NCI-H524 (cell line): ENCODE data around the gene CCDC91.
"Not testable (repeated sequence)": the region's sequence is repeated elsewhere in the genome, so short reads cannot be mapped to it uniquely, and the experiment has no call there.

Experiments used
- DNase-seq, 2 experiments: peaks; one replicate each; lab custom pipeline; 2025; lab: John Stamatoyannopoulos, UW

The CCDC91 gene

GRCh38 chr12:28290262-28290661 is 100.0 kb downstream of the CCDC91 start:
- DNase-seq: no peak

DNA sequence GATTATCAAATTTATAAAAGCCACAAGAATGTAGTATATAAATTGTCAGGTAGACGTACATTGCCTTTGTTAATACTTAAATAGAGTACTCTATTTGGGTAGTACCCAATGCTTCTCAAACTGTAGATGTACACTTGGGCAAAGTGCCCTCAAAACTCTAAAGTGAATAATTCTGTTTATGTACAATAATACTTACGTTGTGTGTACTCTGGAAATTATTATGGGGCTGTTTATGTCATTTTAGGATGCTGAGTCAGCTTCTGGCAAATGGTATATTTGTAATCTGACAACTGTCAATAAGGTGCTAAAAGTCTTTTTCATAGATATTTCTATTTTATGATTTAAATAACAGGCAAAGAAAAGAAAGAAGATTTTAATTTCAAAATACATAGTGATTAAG is 102.4 kb downstream of the CCDC91 start:
- DNase-seq: no peak

DNA sequence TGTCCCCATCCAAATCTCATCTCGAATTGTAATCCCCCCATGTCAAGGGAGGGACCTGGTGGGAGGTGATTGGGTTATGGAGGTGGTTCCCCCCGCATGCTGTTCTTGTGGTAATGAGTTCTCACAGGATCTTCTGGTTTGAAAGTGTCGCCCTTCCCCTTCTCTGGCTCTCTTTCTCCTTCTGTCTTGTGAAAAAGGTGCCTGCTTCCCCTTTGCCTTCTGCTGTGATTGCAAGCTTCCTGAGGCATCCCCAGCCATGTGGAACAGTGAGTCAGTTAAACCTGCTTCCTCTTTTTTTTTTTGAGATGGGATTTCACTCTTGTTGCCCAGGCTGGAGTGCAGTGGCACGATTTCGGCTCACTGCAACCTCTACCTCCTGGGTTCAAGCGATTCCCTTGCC is 104.0 kb downstream of the CCDC91 start:
- no peak for DNase-seq

- no peak for DNase-seq
These were observed 106.0 kb downstream of the CCDC91 start for GRCh38 chr12:28296287-28296686.

GRCh38 chr12:28303192-28303591 is 112.9 kb downstream of the CCDC91 start:
- DNase-seq: no peak

DNA sequence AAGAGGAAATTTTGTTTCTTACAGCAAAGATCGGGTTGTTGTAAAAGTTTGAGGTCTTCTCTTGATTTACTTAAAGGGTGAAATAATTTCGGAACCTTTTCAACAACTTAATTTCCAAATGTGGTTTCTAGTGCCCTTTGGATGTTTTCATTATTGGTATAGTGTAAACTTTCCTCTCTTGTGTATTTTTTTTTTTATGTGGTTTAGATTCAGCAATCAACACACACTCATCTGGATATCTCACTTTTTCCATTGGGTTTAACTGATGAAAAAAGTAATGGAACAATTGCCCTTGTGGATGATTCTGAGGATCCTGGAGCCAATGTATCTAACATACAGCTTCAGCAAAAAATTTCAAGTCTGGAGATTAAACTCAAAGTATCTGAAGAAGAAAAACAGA is 116.3 kb downstream of the CCDC91 start:
- no peak for DNase-seq

DNA sequence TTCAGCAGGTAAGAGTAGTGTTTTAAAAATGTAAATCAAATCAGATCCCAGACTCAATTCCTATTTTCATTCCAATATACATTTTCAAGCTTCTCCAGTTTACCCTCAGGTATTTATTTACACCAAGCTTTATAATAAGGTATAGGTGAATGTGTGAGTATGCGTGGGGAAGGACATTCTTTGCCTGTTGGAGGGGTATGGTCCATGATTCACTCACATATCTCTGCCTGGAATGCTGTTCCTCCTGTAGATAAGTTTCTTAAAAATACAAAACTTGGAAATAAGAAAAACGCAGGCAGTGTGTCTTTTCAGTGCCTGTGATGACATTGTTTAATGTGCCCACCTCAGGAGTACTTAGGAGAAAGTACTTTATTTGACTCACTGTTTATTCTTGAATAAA is 118.6 kb downstream of the CCDC91 start:
- DNase-seq: no peak

DNA sequence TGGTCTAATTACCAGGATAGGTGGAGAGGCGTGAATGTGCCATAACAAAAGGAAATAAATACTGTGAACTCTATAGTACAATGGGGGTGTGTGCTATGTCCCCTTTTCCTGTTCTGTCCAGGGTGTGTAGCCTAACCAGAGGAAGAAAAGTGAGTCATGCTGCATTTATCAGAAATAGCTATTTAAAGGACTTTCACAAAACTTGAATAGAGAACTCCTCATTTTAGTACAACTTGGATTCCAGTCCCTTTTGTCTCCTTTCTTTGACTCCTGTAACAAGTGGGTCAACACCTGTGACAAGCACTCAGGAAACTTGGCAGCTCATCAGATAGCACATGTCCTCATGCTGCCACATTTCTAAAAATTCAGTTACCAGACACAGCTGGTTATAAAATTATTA is 123.4 kb downstream of the CCDC91 start:
- DNase-seq: peak in 1 of 2 experiments; percentile 9

- no peak for DNase-seq
These were observed 125.8 kb downstream of the CCDC91 start for GRCh38 chr12:28316049-28316448.

DNA sequence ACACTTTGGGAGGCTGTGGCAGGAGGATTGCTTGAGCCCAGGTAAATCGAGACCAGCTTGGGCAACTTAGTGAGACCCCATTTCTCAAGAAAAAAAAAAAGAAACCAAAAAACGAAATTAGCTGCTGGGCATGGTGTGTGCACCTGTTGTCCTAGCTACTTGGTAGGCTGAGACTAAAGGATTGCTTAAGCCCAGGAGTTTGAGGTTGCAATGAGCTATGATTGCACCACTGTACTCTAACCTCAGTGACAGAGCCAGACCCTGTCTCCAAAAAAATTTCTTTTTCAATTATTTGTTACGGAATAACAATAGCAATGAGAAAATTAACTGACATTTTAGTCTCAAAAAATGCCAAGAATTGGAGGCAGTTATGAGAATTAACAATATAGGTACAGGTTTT is 128.0 kb downstream of the CCDC91 start:
- no peak for DNase-seq

- no peak for DNase-seq
These were observed 130.1 kb downstream of the CCDC91 start for GRCh38 chr12:28320353-28320752.

DNA sequence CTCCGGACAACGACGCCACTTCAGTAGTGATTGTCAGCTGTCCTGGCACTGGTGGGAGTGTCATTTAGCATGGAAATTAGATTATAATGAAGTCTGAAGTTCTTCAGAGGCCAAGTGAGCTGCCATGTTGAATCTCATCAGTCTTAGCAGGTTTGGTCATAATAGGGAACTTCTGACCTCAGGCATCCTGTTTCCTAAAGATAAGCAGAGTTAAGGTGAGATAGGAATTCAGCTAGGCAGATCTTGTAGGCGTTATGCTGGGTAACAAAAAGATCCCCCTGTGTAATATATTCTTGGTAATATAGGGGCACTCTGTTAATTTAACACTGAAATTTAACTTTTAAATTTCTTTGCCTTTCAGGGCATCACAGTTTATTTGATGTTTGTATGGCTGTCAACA is 137.5 kb downstream of the CCDC91 start:
- DNase-seq: no peak

DNA sequence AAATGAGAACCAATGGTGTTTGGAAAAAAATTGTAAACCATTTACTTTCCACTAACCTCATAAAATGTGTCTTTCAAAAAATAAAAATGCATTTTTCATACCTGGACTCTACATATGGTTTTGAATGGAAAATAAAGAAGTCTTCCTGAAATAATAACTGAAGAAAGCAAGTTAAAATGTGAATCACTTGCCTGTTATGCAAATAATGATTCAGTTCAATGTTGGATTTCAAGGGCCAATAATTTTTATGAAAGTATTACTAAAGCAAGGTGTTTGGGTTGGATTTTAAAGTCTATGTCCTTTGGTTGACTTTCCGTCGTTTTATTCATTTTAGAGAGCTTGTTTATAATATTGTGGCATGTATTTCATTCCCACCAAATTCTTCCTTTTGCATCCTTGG is 138.7 kb downstream of the CCDC91 start:
- no peak for DNase-seq

DNA sequence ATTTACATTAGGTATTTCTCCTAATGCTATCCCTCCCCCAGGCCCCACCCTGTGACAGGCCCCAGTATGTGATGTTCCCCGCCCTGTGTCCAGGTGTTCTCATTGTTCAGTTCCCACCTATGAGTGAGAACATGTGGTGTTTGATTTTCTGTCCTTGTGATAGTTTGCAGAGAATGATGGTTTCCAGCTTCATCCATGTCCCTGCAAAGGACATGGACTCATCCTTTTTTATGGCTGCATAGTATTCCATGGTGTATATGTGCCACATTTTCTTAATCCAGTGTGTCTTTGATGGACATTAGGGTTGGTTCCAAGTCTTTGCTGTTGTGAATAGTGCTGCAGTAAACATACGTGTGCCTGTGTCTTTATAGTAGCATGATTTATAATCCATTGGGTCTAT is 139.5 kb downstream of the CCDC91 start:
- DNase-seq: not testable (repeated sequence)

DNA sequence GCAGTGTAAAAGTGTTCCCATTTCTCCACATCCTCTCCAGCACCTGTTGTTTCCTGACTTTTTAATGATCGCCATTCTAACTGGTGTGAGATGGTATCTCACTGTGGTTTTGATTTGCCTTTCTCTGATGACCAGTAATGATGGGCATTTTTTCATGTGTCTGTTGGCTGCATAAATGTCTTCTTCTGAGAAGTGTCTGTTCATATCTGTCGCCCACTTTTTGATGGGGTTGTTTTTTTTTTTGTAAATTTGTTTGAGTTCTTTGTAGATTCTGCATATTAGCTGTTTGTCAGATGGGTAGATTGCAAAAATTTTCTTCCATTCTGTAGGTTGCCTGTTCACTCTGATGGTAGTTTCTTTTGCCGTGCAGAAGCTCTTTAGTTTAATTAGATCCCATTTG is 140.0 kb downstream of the CCDC91 start:
- not testable (repeated sequence) for DNase-seq

- no peak for DNase-seq
These were observed 140.9 kb downstream of the CCDC91 start for GRCh38 chr12:28331130-28331529.

DNA sequence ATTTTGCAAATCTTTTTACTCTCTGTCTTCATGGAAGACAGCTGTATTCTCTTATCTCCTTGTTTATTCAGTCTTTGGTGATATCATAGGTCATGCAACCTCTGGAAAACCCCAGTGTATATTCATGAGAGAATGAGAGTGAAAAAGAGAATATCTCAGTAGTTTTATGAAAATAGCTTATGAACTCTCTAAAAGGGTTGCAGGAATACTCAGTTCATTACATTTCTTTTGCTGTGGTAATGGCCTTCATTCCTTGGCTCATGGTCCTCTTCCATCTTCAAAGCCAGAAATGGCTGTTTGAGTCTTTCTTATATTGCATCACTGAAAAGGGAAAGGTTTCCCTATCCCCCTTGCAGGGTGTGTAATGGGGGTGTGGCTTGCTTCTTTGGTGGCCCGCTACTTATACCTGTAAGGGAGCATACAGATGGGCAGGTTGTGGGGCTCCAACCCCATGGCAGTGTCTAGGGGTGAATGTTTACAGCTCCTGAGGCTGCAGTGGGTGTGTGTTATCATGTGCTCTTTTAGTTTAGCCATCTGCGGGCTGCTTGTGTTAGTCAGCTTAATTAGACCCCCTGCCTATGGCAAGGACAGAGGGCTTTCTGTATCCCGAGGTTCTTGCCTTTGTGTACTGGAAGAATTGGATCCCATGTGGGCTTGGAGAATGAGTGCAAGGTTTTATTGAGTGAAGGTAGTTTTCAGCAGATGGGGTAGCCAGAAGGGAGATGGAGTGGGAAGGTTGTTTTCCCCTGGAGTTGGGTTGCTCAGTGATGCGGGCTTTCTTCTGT is 150.2 kb downstream of the CCDC91 start:
- no peak for DNase-seq

GRCh38 chr12:28343713-28344112 is 153.5 kb downstream of the CCDC91 start:
- no peak for DNase-seq

- no peak for DNase-seq
These were observed 156.3 kb downstream of the CCDC91 start for GRCh38 chr12:28346567-28346966.

DNA sequence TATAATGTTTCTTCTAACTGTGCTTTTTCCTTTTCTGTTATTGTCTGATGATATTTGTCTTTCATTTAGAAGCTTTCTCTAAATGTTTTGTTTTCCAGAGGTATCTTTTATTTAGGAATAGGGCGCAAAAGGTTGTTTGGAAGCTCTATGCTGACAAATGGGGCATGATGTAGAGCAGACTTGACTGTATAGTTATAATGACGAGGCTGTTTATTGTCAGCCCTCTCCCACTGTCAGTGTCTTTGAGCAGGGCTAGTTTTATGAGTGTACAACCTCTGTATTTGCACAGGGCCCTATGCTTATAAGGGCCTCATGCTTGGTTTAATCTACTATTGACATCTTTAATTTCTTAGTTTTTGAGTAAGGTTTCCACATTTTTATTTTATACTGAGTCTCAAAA is 158.9 kb downstream of the CCDC91 start:
- DNase-seq: no peak

- DNase-seq: no peak
These were observed 160.2 kb downstream of the CCDC91 start for GRCh38 chr12:28350502-28350901.

DNA sequence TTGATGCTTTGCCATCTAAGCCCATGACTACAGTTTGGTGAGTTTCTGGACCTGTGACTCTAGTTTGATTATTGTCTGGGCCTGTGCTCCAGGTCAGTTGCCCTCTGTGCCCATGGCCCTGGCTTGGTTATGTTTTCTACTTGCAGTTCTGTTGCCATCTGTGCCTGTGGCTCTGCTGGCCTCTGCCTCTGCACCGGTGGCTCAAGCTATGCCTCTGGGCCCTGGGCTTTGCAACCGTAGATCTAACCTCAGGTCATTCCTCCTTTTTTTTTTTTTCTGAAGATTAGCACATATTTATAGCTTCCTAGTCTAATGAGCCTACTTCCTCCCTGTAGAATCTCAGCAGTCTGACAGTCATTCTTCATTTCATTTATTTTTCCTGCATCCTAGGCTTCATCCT is 161.2 kb downstream of the CCDC91 start:
- DNase-seq: no peak

GRCh38 chr12:28355161-28355560 is 164.9 kb downstream of the CCDC91 start:
- DNase-seq: no peak

DNA sequence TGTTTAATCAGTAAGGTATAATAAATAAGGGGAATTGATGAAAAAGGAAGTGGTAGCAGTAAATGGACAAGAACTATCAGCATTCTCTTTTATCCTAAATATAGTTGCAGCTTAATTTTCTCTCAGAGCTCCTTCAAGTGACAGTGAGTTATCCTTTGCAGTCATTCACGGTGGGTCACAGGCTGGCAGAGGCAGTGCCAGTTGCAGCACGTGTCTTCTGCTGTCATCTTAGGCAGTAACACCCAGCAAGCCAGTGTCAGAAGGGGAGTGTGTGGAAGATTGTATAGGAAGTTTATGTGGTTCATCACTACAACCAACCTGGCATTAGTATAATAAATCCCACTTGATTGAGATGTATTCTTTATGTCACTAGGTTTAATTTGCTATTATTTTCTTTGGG is 170.0 kb downstream of the CCDC91 start:
- DNase-seq: no peak
